Activated naive CD8-positive, alpha-beta T cell treated with anti-CD3 and anti-CD28 coated beads, Interleukin-2, amount 10 ng/mL, durations not matched to agents 7 days and 5 days (primary cell): Measurements from ENCODE around the gene NID1. TPM values are rescaled to one million over a fixed set of nuclear protein-coding genes. Genes with fewer than 3 reads are reported as not detected.

Experiments
- ATAC-seq: fragments of 150-1000 bp; cut with Tn5 transposase; one replicate; pipeline ENCODE4 v1.10.0; 2021; ENCODE audit warnings: low read depth, moderate library complexity
- POLR2A ChIA-PET: fragments of 350-600 bp; sonication (Branson Sonifier 250); formaldehyde crosslinking; loops from one replicate; lab custom pipeline; 2021; ENCODE audit warnings: antibody characterized with exemption; lab: Charles Lee
- DNase-seq: peaks from one replicate; pipeline ENCODE4 v3.0.0; 2021
- H3K27ac Mint-ChIP-seq: one replicate; pipeline ENCODE4 v1.8.0; 2022; ENCODE audit warnings: mild to moderate bottlenecking, mixed read lengths
- H3K27me3 Mint-ChIP-seq: one replicate; pipeline ENCODE4 v1.8.0; 2022; ENCODE audit warnings: mild to moderate bottlenecking, moderate library complexity, mixed read lengths
- H3K36me3 Mint-ChIP-seq: one replicate; pipeline ENCODE4 v1.8.0; 2021; ENCODE audit warnings: mild to moderate bottlenecking, mixed read lengths
- H3K4me1 Mint-ChIP-seq: one replicate; pipeline ENCODE4 v1.8.0; 2021; ENCODE audit warnings: mixed read lengths
- H3K4me3 Mint-ChIP-seq: one replicate; pipeline ENCODE4 v1.8.0; 2022; ENCODE audit warnings: mild to moderate bottlenecking, moderate library complexity, mixed read lengths
- H3K9me3 Mint-ChIP-seq: one replicate; pipeline ENCODE4 v1.8.0; 2021; ENCODE audit warnings: mixed read lengths
- total RNA-seq, 2 experiments: library from RNA; stranded (reverse); gene quantifications; one replicate each; pipeline ENCODE4 v1.2.3, GENCODE V29; 2021

The NID1 gene
- total RNA-seq, 2 experiments from 2014 or later, result 0.14 to 0.19 TPM

- Mint-ChIP-seq H3K27me3 (peaks cover 39% of the 10 kb centered on the region), H3K4me1 (peaks cover 18% of the 10 kb centered on the region), H3K9me3 (peaks cover 7% of the 10 kb centered on the region), H3K36me3 (peaks cover 2% of the 10 kb centered on the region), H3K27ac (no peak overlapping the region), H3K4me3 (peak overlapping the region; percentile 1)
- DNase-seq (peak; percentile 58), ATAC-seq (peak; percentile 74)
- POLR2A ChIA-PET, result interaction anchor here (0.6 to 1.3 kb wide), 2 partner anchors 95 to 653 kb away, joined by 4 to 5 read pairs; no protein-coding TSS in a partner anchor
Observed at GRCh38 chr1:236066828-236067386, 2.0 kb upstream of the NID1 start.

- H3K27ac Mint-ChIP-seq, result no peak overlapping the region
- peaks cover 6% of the 10 kb centered on the region for H3K9me3 Mint-ChIP-seq
- H3K27me3 Mint-ChIP-seq, result peaks cover 47% of the 10 kb centered on the region
- peaks cover 18% of the 10 kb centered on the region for H3K4me1 Mint-ChIP-seq
- POLR2A ChIA-PET, result interaction anchor here (0.5 kb wide), 1 partner anchor 68 kb away, joined by 5 read pairs; no protein-coding TSS in a partner anchor
- DNase-seq (no peak), ATAC-seq (no peak)
- peak overlapping the region; percentile 33 for H3K4me3 Mint-ChIP-seq
- H3K36me3 Mint-ChIP-seq, result peaks cover 2% of the 10 kb centered on the region
Observed at GRCh38 chr1:236066054-236066453, 1.2 kb upstream of the NID1 start.

GRCh38 chr1:236065509-236066005 lies 667 bp upstream of the NID1 start:
- Mint-ChIP-seq H3K27me3 (peaks cover 52% of the 10 kb centered on the region), H3K27ac (no peak overlapping the region), H3K36me3 (peaks cover 2% of the 10 kb centered on the region), H3K4me3 (peak overlapping the region; percentile 33), H3K4me1 (peaks cover 18% of the 10 kb centered on the region), H3K9me3 (peaks cover 2% of the 10 kb centered on the region)
- ATAC-seq (no peak), DNase-seq (no peak)
- POLR2A ChIA-PET, result interaction anchor here (0.5 kb wide), 1 partner anchor 68 kb away, joined by 5 read pairs; no protein-coding TSS in a partner anchor

- peak; percentile 31 for ATAC-seq
- POLR2A ChIA-PET, result interaction anchor here (0.9 to 1.4 kb wide), 3 partner anchors 29 to 92 kb away, joined by 3 to 6 read pairs (median 5); no protein-coding TSS in a partner anchor
Observed at GRCh38 chr1:236063919-236064673, 794 bp downstream of the NID1 start.

GRCh38 chr1:236063551-236063918 lies 1.4 kb downstream of the NID1 start:
- peaks cover 57% of the 10 kb centered on the region for H3K27me3 Mint-ChIP-seq
- ATAC-seq (no peak), DNase-seq (no peak)
- peaks cover 19% of the 10 kb centered on the region for H3K4me1 Mint-ChIP-seq
- no peak overlapping the region for H3K4me3 Mint-ChIP-seq
- no peaks in the 10 kb centered on the region for H3K9me3 Mint-ChIP-seq
- H3K27ac Mint-ChIP-seq, result no peak overlapping the region
- POLR2A ChIA-PET, result no interaction called here
- peaks cover 2% of the 10 kb centered on the region for H3K36me3 Mint-ChIP-seq

More at GRCh38 chr1:236063919-236064673, 794 bp downstream of the NID1 start:
- no peaks in the 10 kb centered on the region for H3K9me3 Mint-ChIP-seq
- H3K4me3 Mint-ChIP-seq, result peak overlapping the region; percentile 29
- H3K27ac Mint-ChIP-seq, result no peak overlapping the region
- H3K4me1 Mint-ChIP-seq, result peaks cover 18% of the 10 kb centered on the region
- peaks cover 56% of the 10 kb centered on the region for H3K27me3 Mint-ChIP-seq
- DNase-seq, result peak; percentile 54
- H3K36me3 Mint-ChIP-seq, result peaks cover 2% of the 10 kb centered on the region

GRCh38 chr1:236060286-236060685 lies 4.6 kb downstream of the NID1 start:
- Mint-ChIP-seq H3K27me3 (peaks cover 44% of the 10 kb centered on the region), H3K4me3 (no peak overlapping the region), H3K27ac (no peak overlapping the region), H3K36me3 (peaks cover 2% of the 10 kb centered on the region), H3K9me3 (no peaks in the 10 kb centered on the region), H3K4me1 (peaks cover 8% of the 10 kb centered on the region)
- POLR2A ChIA-PET, result no interaction called here
- DNase-seq (no peak), ATAC-seq (no peak)

- DNase-seq, result no peak
- H3K4me1 Mint-ChIP-seq, result peaks cover 8% of the 10 kb centered on the region
- no peak overlapping the region for H3K4me3 Mint-ChIP-seq
- H3K9me3 Mint-ChIP-seq, result no peaks in the 10 kb centered on the region
- no peak overlapping the region for H3K27ac Mint-ChIP-seq
- POLR2A ChIA-PET, result no interaction called here
- H3K27me3 Mint-ChIP-seq, result peaks cover 41% of the 10 kb centered on the region
- peaks cover 2% of the 10 kb centered on the region for H3K36me3 Mint-ChIP-seq
- ATAC-seq, result no peak
Observed at GRCh38 chr1:236059011-236059410, 5.9 kb downstream of the NID1 start.

- H3K27ac Mint-ChIP-seq, result no peak overlapping the region
- ATAC-seq (no peak), DNase-seq (no peak)
- H3K4me1 Mint-ChIP-seq, result peaks cover 6% of the 10 kb centered on the region
- H3K9me3 Mint-ChIP-seq, result no peaks in the 10 kb centered on the region
- POLR2A ChIA-PET, result interaction anchor here (0.5 kb wide), 1 partner anchor 17 kb away, joined by 4 read pairs; no protein-coding TSS in a partner anchor
- H3K27me3 Mint-ChIP-seq, result peaks cover 38% of the 10 kb centered on the region
- no peak overlapping the region for H3K4me3 Mint-ChIP-seq
- no peaks in the 10 kb centered on the region for H3K36me3 Mint-ChIP-seq
Observed at GRCh38 chr1:236058141-236058934, 6.6 kb downstream of the NID1 start.

GRCh38 chr1:236057546-236057945 lies 7.3 kb downstream of the NID1 start:
- H3K27me3 Mint-ChIP-seq, result peaks cover 40% of the 10 kb centered on the region
- no peaks in the 10 kb centered on the region for H3K36me3 Mint-ChIP-seq
- POLR2A ChIA-PET, result interaction anchor here (0.5 kb wide), 1 partner anchor 18 kb away, joined by 4 read pairs; no protein-coding TSS in a partner anchor
- H3K4me3 Mint-ChIP-seq, result no peak overlapping the region
- no peaks in the 10 kb centered on the region for H3K9me3 Mint-ChIP-seq
- no peak overlapping the region for H3K27ac Mint-ChIP-seq
- ATAC-seq (no peak), DNase-seq (no peak)
- peaks cover 6% of the 10 kb centered on the region for H3K4me1 Mint-ChIP-seq

GRCh38 chr1:236052232-236052993 lies 12.5 kb downstream of the NID1 start:
- ATAC-seq (no peak), DNase-seq (no peak)
- H3K4me1 Mint-ChIP-seq, result no peaks in the 10 kb centered on the region
- H3K27me3 Mint-ChIP-seq, result peaks cover 36% of the 10 kb centered on the region
- POLR2A ChIA-PET, result no interaction called here
- H3K4me3 Mint-ChIP-seq, result no peak overlapping the region
- H3K9me3 Mint-ChIP-seq, result no peaks in the 10 kb centered on the region
- no peaks in the 10 kb centered on the region for H3K36me3 Mint-ChIP-seq
- no peak overlapping the region for H3K27ac Mint-ChIP-seq

GRCh38 chr1:236051242-236051791 lies 13.6 kb downstream of the NID1 start:
- POLR2A ChIA-PET, result no interaction called here
- Mint-ChIP-seq H3K27ac (no peak overlapping the region), H3K36me3 (no peaks in the 10 kb centered on the region), H3K27me3 (peaks cover 33% of the 10 kb centered on the region), H3K4me1 (no peaks in the 10 kb centered on the region), H3K9me3 (no peaks in the 10 kb centered on the region), H3K4me3 (no peak overlapping the region)
- ATAC-seq (no peak), DNase-seq (no peak)

- H3K27ac Mint-ChIP-seq, result no peak overlapping the region
- H3K4me1 Mint-ChIP-seq, result no peaks in the 10 kb centered on the region
- peaks cover 16% of the 10 kb centered on the region for H3K27me3 Mint-ChIP-seq
- peaks cover 4% of the 10 kb centered on the region for H3K9me3 Mint-ChIP-seq
- POLR2A ChIA-PET, result interaction anchor here (0.8 kb wide), 1 partner anchor 365 kb away, joined by 3 read pairs; no protein-coding TSS in a partner anchor
- no peak overlapping the region for H3K4me3 Mint-ChIP-seq
- H3K36me3 Mint-ChIP-seq, result no peaks in the 10 kb centered on the region
- ATAC-seq (no peak), DNase-seq (no peak)
Observed at GRCh38 chr1:236045771-236046170, 19.1 kb downstream of the NID1 start.
